Neutrophil (primary cell): ENCODE data around the gene ZCCHC13.

Source experiments
- H3K27ac ChIP-seq: fragments of 200-600 bp; sonication (generic); 2 replicates; pipeline ENCODE4 v1.5.1; 2016; ENCODE audit warnings: mild to moderate bottlenecking, moderate library complexity
- H3K27me3 ChIP-seq: fragments of 200-600 bp; sonication (generic); 2 replicates; pipeline ENCODE4 v1.6.0; 2016; ENCODE audit warnings: mild to moderate bottlenecking
- H3K36me3 ChIP-seq: fragments of 200-600 bp; sonication (generic); 2 replicates; pipeline ENCODE4 v1.5.1; 2017
- H3K4me1 ChIP-seq, 2 experiments: fragments of 200-600 bp in 1 of 2; sonication (generic) in 1 of 2; 1 replicate in 1 of 2; 2 replicates in 1 of 2; pipeline versions ENCODE4 v1.5.1 to v1.6.1; 2013 to 2016; ENCODE audit warnings: low read depth in 1 of 2, low read length in 1 of 2, mild to moderate bottlenecking in 1 of 2, moderate library complexity in 1 of 2; ENCODE audit not compliant: control insufficient read depth in 1 of 2, insufficient read depth in 1 of 2
- H3K4me3 ChIP-seq, 2 experiments: fragments of 200-600 bp in 1 of 2; sonication (generic) in 1 of 2; 1 replicate in 1 of 2; 2 replicates in 1 of 2; pipeline ENCODE4 v1.5.1; 2013 to 2016; ENCODE audit warnings: low read depth in 1 of 2, low read length in 1 of 2, mild to moderate bottlenecking in 1 of 2, moderate library complexity in 1 of 2
- H3K9me3 ChIP-seq: fragments of 200-600 bp; sonication (generic); 2 replicates; pipeline ENCODE4 v1.5.1; 2016
- CTCF ChIP-seq: fragments of 200-600 bp; sonication (generic); IDR thresholded peaks from 2 replicates; pipeline ENCODE4 v1.5.1; 2016; ENCODE audit warnings: antibody characterized with exemption

The ZCCHC13 gene

GRCh38 chrX:74343343-74344279 is 39.6 kb downstream of the ZCCHC13 start:
- Histone ChIP-seq H3K9me3 (no peaks in the 10 kb centered on the region), H3K27ac (no peak overlapping the region), H3K36me3 (no peaks in the 10 kb centered on the region), H3K4me3 (no peak overlapping the region), H3K27me3 (no peaks in the 10 kb centered on the region), H3K4me1 (no peaks in the 10 kb centered on the region)
- peak; percentile 40 for TF ChIP-seq CTCF

GRCh38 chrX:74344280-74344622 is 40.3 kb downstream of the ZCCHC13 start:
- Histone ChIP-seq H3K4me3 (no peak overlapping the region), H3K27ac (no peak overlapping the region), H3K9me3 (no peaks in the 10 kb centered on the region), H3K36me3 (no peaks in the 10 kb centered on the region), H3K4me1 (no peaks in the 10 kb centered on the region), H3K27me3 (no peaks in the 10 kb centered on the region)
- peak; percentile 18 for TF ChIP-seq CTCF

- H3K36me3 ChIP-seq: no peaks in the 10 kb centered on the region
- H3K4me3 ChIP-seq: no peak overlapping the region
- no peaks in the 10 kb centered on the region for H3K27me3 ChIP-seq
- no peaks in the 10 kb centered on the region for H3K4me1 ChIP-seq
- no peaks in the 10 kb centered on the region for H3K9me3 ChIP-seq
- no peak overlapping the region for H3K27ac ChIP-seq
- TF ChIP-seq CTCF: no peak
Measured at GRCh38 chrX:74346088-74346487, 42.1 kb downstream of the ZCCHC13 start.

GRCh38 chrX:74349387-74349786 is 45.4 kb downstream of the ZCCHC13 start:
- H3K27ac ChIP-seq: no peak overlapping the region
- no peaks in the 10 kb centered on the region for H3K27me3 ChIP-seq
- no peak for TF ChIP-seq CTCF
- no peaks in the 10 kb centered on the region for H3K4me1 ChIP-seq
- no peaks in the 10 kb centered on the region for H3K36me3 ChIP-seq
- H3K9me3 ChIP-seq: no peaks in the 10 kb centered on the region
- no peak overlapping the region for H3K4me3 ChIP-seq

GRCh38 chrX:74351760-74352159 is 47.8 kb downstream of the ZCCHC13 start:
- Histone ChIP-seq H3K9me3 (no peaks in the 10 kb centered on the region), H3K36me3 (no peaks in the 10 kb centered on the region), H3K27me3 (no peaks in the 10 kb centered on the region), H3K27ac (no peak overlapping the region), H3K4me1 (no peaks in the 10 kb centered on the region), H3K4me3 (no peak overlapping the region)
- TF ChIP-seq CTCF: no peak
